GM12878 (cell line): ENCODE results near the gene CD101.

ENCODE experiments used
- FOXK2 ChIP-seq: fragments of 450-650 bp; IDR thresholded peaks from 2 replicates; pipeline ENCODE4 v1.6.1; 2017; ENCODE audit warnings: mild to moderate bottlenecking, moderate library complexity
- JUNB ChIP-seq: IDR thresholded peaks from 2 replicates; pipeline ENCODE4 v1.6.1; 2016; ENCODE audit warnings: antibody characterized with exemption, mild to moderate bottlenecking
- POLR2AphosphoS5 ChIP-seq: IDR thresholded peaks from 2 replicates; pipeline ENCODE4 v1.6.1; 2011; ENCODE audit warnings: mild to moderate bottlenecking, low read length, inconsistent platforms
- SMARCA5 ChIP-seq: fragments of 450-650 bp; IDR thresholded peaks from 2 replicates; pipeline ENCODE4 v1.6.1; 2017; ENCODE audit warnings: mild to moderate bottlenecking
- USF1 ChIP-seq: IDR thresholded peaks from 2 replicates; pipeline ENCODE4 v1.6.1; 2011; ENCODE audit warnings: borderline replicate concordance, low read depth, mild to moderate bottlenecking, moderate library complexity, mixed read lengths, low read length; ENCODE audit not compliant: insufficient read depth; ENCODE audit errors: extremely low read length
- YY1 ChIP-seq: IDR thresholded peaks from 2 replicates; pipeline ENCODE4 v1.6.1; 2011; ENCODE audit warnings: low read depth, mild to moderate bottlenecking, low read length
- ZNF207 ChIP-seq: fragments of 450-650 bp; IDR thresholded peaks from 2 replicates; pipeline ENCODE4 v1.6.1; 2014; ENCODE audit warnings: antibody characterized with exemption, mild to moderate bottlenecking, borderline replicate concordance
- TF ChIP-seq, protein P1 (sequence below), 3 experiments: IDR thresholded peaks in 2 of 3; conservative IDR thresholded peaks in 1 of 3; 2 replicates each; pipeline ENCODE4 v1.5.1; 2011; ENCODE audit warnings: low read depth in 3 of 3, low read length in 3 of 3, mild to moderate bottlenecking in 3 of 3, control low read depth in 2 of 3, moderate library complexity in 2 of 3, inconsistent platforms in 1 of 3, mixed read lengths in 1 of 3; ENCODE audit not compliant: control insufficient read depth in 2 of 3, insufficient read depth in 1 of 3; ENCODE audit errors: extremely low read depth in 1 of 3

DNA sequence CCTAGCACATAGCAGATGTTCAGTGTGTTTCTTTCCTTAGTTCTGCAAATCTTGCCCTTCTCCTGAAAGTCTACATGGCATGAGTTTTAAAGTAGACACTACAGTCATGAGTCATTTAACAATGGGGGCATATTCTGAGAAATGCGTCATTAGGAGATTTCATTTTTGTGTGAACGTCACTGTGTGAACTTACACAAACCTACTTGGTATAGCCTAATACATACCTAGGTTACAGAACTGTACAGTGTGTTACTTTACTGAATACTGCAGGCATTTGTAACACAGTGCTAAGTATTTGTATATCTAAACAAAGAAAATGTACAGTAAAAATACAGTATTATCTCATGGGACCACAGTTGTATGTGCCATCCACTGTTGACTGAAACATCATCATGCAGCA, 68.6 kb downstream of the CD101 start:
- TF ChIP-seq, protein P1, sequence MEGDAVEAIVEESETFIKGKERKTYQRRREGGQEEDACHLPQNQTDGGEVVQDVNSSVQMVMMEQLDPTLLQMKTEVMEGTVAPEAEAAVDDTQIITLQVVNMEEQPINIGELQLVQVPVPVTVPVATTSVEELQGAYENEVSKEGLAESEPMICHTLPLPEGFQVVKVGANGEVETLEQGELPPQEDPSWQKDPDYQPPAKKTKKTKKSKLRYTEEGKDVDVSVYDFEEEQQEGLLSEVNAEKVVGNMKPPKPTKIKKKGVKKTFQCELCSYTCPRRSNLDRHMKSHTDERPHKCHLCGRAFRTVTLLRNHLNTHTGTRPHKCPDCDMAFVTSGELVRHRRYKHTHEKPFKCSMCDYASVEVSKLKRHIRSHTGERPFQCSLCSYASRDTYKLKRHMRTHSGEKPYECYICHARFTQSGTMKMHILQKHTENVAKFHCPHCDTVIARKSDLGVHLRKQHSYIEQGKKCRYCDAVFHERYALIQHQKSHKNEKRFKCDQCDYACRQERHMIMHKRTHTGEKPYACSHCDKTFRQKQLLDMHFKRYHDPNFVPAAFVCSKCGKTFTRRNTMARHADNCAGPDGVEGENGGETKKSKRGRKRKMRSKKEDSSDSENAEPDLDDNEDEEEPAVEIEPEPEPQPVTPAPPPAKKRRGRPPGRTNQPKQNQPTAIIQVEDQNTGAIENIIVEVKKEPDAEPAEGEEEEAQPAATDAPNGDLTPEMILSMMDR (IDR thresholded peaks at IDR 0.05 in 2 of 3, conservative IDR thresholded peaks at IDR 0.05 in 1 of 3; ENCODE audit: control insufficient read depth in 2 of 3, extremely low read depth in 1 of 3, insufficient read depth in 1 of 3, low read depth in 3 of 3, low read length in 3 of 3): no peak
- peak; percentile 71 for TF ChIP-seq JUNB
- no peak for TF ChIP-seq YY1
- TF ChIP-seq USF1: no peak
- no peak for TF ChIP-seq SMARCA5
- TF ChIP-seq ZNF207: no peak
- TF ChIP-seq FOXK2: no peak
- no peak for TF ChIP-seq POLR2AphosphoS5
